Activated CD4-positive, alpha-beta T cell treated with anti-CD3 and anti-CD28 coated beads for 36 hours (primary cell): Measurements from ENCODE around the gene CSNK1G2. TPM values are rescaled to one million over a fixed set of nuclear protein-coding genes. Genes with fewer than 3 reads are reported as not detected.

Source experiments
- ATAC-seq: fragments of 200-7000 bp; cut with Tn5 transposase; one replicate; pipeline ENCODE4 v1.10.0; 2021; ENCODE audit warnings: mild to moderate bottlenecking, moderate library complexity
- CTCF ChIA-PET: fragments of 350-600 bp; sonication (Branson Sonifier 250); formaldehyde crosslinking; loops from one replicate; lab custom pipeline; 2021; ENCODE audit warnings: antibody characterized with exemption; lab: Charles Lee
- POLR2A ChIA-PET: fragments of 350-600 bp; sonication (Branson Sonifier 250); formaldehyde crosslinking; loops from one replicate; lab custom pipeline; 2021; ENCODE audit warnings: antibody characterized with exemption, inconsistent platforms; lab: Charles Lee
- DNase-seq: peaks from one replicate; pipeline ENCODE4 v3.0.0-alpha.2; 2020
- H3K27ac Mint-ChIP-seq: one replicate; pipeline ENCODE4 v1.8.0; 2021; ENCODE audit warnings: mixed read lengths
- H3K27me3 Mint-ChIP-seq: one replicate; pipeline ENCODE4 v1.8.0; 2021; ENCODE audit warnings: mixed read lengths
- H3K36me3 Mint-ChIP-seq: one replicate; pipeline ENCODE4 v1.8.0; 2021; ENCODE audit warnings: low read depth, mixed read lengths
- H3K4me1 Mint-ChIP-seq: one replicate; pipeline ENCODE4 v1.8.0; 2021; ENCODE audit warnings: mixed read lengths
- H3K4me3 Mint-ChIP-seq: one replicate; pipeline ENCODE4 v1.8.0; 2021; ENCODE audit warnings: mild to moderate bottlenecking, moderate library complexity, mixed read lengths
- H3K9me3 Mint-ChIP-seq: one replicate; pipeline ENCODE4 v1.8.0; 2021; ENCODE audit warnings: low read depth, mixed read lengths
- intact Hi-C, 2 experiments: fragments of 100-400 bp; cut with DNase I in 1 of 2; cut with micrococcal nuclease in 1 of 2; formaldehyde crosslinking; loops; one replicate each; pipeline versions ENCODE4 v1.14.2 to v1.15.1; 2022 to 2024; cut with DNase I, micrococcal nuclease
- total RNA-seq, 2 experiments: library from RNA; stranded (reverse); gene quantifications; one replicate each; pipeline ENCODE4 v1.2.3, GENCODE V29; 2021

Gene CSNK1G2
- total RNA-seq = 10 to 100 TPM; 56.0 to 78.1 TPM

- H3K4me3 Mint-ChIP-seq = peak within 1 kb of the TSS; percentile 93
- ATAC-seq = peak; percentile 55
- ChIA-PET CTCF (no interaction called here), POLR2A (no interaction called here)
- DNase-seq = no peak
- H3K27ac Mint-ChIP-seq = peak within 1 kb of the TSS; percentile 91
- H3K9me3 Mint-ChIP-seq = no peaks in the 10 kb centered on the region
- intact Hi-C loops = loop anchor here in 1 of 2 experiments (1.0 to 2.0 kb wide), 7 partner anchors 73 to 843 kb away; partner anchors contain the start of genes ATP8B3, BTBD2, IZUMO4 and MOB3A
- H3K4me1 Mint-ChIP-seq = peaks cover 30% of the 10 kb centered on the region
- H3K27me3 Mint-ChIP-seq = no peaks in the 10 kb centered on the region
- H3K36me3 Mint-ChIP-seq = peaks cover 5% of the 10 kb centered on the region
Measured at GRCh38 chr19:1941146-1942077, at the start of gene CSNK1G2. TSS of gene CSNK1G2 (plus strand) at chr19:1941172. CDS start at chr19:1969773, 28,601 bp downstream.

GRCh38 chr19:1893791-1894190, 47.2 kb upstream of the CSNK1G2 start:
- Mint-ChIP-seq H3K4me1 (peaks cover 32% of the 10 kb centered on the region), H3K27me3 (no peaks in the 10 kb centered on the region), H3K36me3 (no peaks in the 10 kb centered on the region), H3K4me3 (no peak overlapping the region), H3K9me3 (no peaks in the 10 kb centered on the region), H3K27ac (no peak overlapping the region)
- ChIA-PET CTCF (no interaction called here), POLR2A (no interaction called here)
- ATAC-seq (no peak), DNase-seq (no peak)
- intact Hi-C loops = no loop called here

GRCh38 chr19:1896508-1896907, 44.5 kb upstream of the CSNK1G2 start:
- ATAC-seq (no peak), DNase-seq (no peak)
- peaks cover 32% of the 10 kb centered on the region for H3K4me1 Mint-ChIP-seq
- H3K27me3 Mint-ChIP-seq = no peaks in the 10 kb centered on the region
- ChIA-PET CTCF (interaction anchor here (0.7 to 1.8 kb wide), 4 partner anchors 11 to 59 kb away, joined by 3 to 5 read pairs (median 4); partner anchors contain the start of gene ABHD17A), POLR2A (interaction anchor here (0.6 to 1.6 kb wide), 3 partner anchors 20 to 582 kb away, joined by 3 to 8 read pairs (median 5); no protein-coding TSS in a partner anchor)
- H3K4me3 Mint-ChIP-seq = peak overlapping the region; percentile 77
- intact Hi-C loops = no loop called here
- H3K27ac Mint-ChIP-seq = peak overlapping the region; percentile 95
- no peaks in the 10 kb centered on the region for H3K36me3 Mint-ChIP-seq
- H3K9me3 Mint-ChIP-seq = no peaks in the 10 kb centered on the region

- CTCF ChIA-PET = interaction anchor here (0.8 kb wide), 1 partner anchor 414 kb away, joined by 3 read pairs; no protein-coding TSS in a partner anchor
- POLR2A ChIA-PET = no interaction called here
- Mint-ChIP-seq H3K4me1 (peaks cover 38% of the 10 kb centered on the region), H3K27ac (peak overlapping the region; percentile 25), H3K27me3 (no peaks in the 10 kb centered on the region), H3K4me3 (no peak overlapping the region), H3K36me3 (peaks cover 5% of the 10 kb centered on the region), H3K9me3 (no peaks in the 10 kb centered on the region)
- DNase-seq = no peak
- intact Hi-C loops = no loop called here
- no peak for ATAC-seq
Measured at GRCh38 chr19:1901940-1902404, 39.0 kb upstream of the CSNK1G2 start.

GRCh38 chr19:1902923-1903322, 38.0 kb upstream of the CSNK1G2 start:
- intact Hi-C loops = no loop called here
- no peak for DNase-seq
- Mint-ChIP-seq H3K27ac (peak overlapping the region; percentile 63), H3K4me3 (no peak overlapping the region), H3K27me3 (no peaks in the 10 kb centered on the region), H3K4me1 (peaks cover 34% of the 10 kb centered on the region), H3K36me3 (peaks cover 5% of the 10 kb centered on the region), H3K9me3 (no peaks in the 10 kb centered on the region)
- ChIA-PET CTCF (interaction anchor here (0.6 to 1.7 kb wide), 5 partner anchors 24 to 1175 kb away, joined by 3 to 6 read pairs (median 4); no protein-coding TSS in a partner anchor), POLR2A (interaction anchor here (0.6 to 1.4 kb wide), 2 partner anchors 27 to 149 kb away, joined by 4 to 5 read pairs; no protein-coding TSS in a partner anchor)
- no peak for ATAC-seq

GRCh38 chr19:1904860-1905109, 36.2 kb upstream of the CSNK1G2 start:
- DNase-seq = no peak
- Mint-ChIP-seq H3K9me3 (no peaks in the 10 kb centered on the region), H3K4me1 (peaks cover 42% of the 10 kb centered on the region), H3K27ac (peak overlapping the region; percentile 77), H3K4me3 (peak overlapping the region; percentile 84), H3K27me3 (no peaks in the 10 kb centered on the region), H3K36me3 (peaks cover 5% of the 10 kb centered on the region)
- intact Hi-C loops = loop anchor here (1.0 to 2.0 kb wide), 10 partner anchors 19 to 332 kb away; partner anchors contain the start of genes ABHD17A (in 2 of the 2), AP3D1 (in 1 of the 2), IZUMO4 (in 1 of the 2) and MOB3A (in 1 of the 2)
- ATAC-seq = no peak
- CTCF ChIA-PET = no interaction called here
- POLR2A ChIA-PET = no interaction called here

GRCh38 chr19:1905110-1905862, 35.7 kb upstream of the CSNK1G2 start, which contains the start of the genes ADAT3 and SCAMP4:
TSS of gene ADAT3 (plus strand) at chr19:1905399. CDS start at chr19:1912048, 6,649 bp downstream.
TSS of gene SCAMP4 (plus strand) at chr19:1905399. CDS start at chr19:1915020, 9,621 bp downstream.
- intact Hi-C loops = loop anchor here (1.0 to 2.0 kb wide), 10 partner anchors 20 to 331 kb away; partner anchors contain the start of genes ABHD17A (in 2 of the 2), AP3D1 (in 1 of the 2), IZUMO4 (in 1 of the 2) and MOB3A (in 1 of the 2)
- peak; percentile 100 for DNase-seq
- POLR2A ChIA-PET = interaction anchor here (0.5 to 0.7 kb wide), 2 partner anchors 8 to 682 kb away, joined by 4 to 5 read pairs; no protein-coding TSS in a partner anchor
- Mint-ChIP-seq H3K27ac (peak within 1 kb of the TSS; percentile 82), H3K36me3 (peaks cover 6% of the 10 kb centered on the region), H3K27me3 (no peaks in the 10 kb centered on the region), H3K9me3 (no peaks in the 10 kb centered on the region), H3K4me3 (peak within 1 kb of the TSS; percentile 84), H3K4me1 (peaks cover 46% of the 10 kb centered on the region)
- ATAC-seq = peak; percentile 98
- CTCF ChIA-PET = interaction anchor here (1.0 kb wide), 1 partner anchor 8 kb away, joined by 5 read pairs; no protein-coding TSS in a partner anchor

GRCh38 chr19:1905863-1906375, 35.1 kb upstream of the CSNK1G2 start:
- H3K27ac Mint-ChIP-seq = peak overlapping the region; percentile 82
- ATAC-seq (no peak), DNase-seq (no peak)
- no peaks in the 10 kb centered on the region for H3K27me3 Mint-ChIP-seq
- H3K4me1 Mint-ChIP-seq = peaks cover 47% of the 10 kb centered on the region
- ChIA-PET POLR2A (interaction anchor here (0.5 to 0.7 kb wide), 2 partner anchors 9 to 682 kb away, joined by 4 to 5 read pairs; no protein-coding TSS in a partner anchor), CTCF (interaction anchor here (1.0 kb wide), 1 partner anchor 9 kb away, joined by 5 read pairs; no protein-coding TSS in a partner anchor)
- H3K36me3 Mint-ChIP-seq = peaks cover 7% of the 10 kb centered on the region
- H3K9me3 Mint-ChIP-seq = no peaks in the 10 kb centered on the region
- intact Hi-C loops = loop anchor here (1.0 to 2.0 kb wide), 10 partner anchors 21 to 330 kb away; partner anchors contain the start of genes ABHD17A (in 2 of the 2), AP3D1 (in 1 of the 2), IZUMO4 (in 1 of the 2) and MOB3A (in 1 of the 2)
- peak overlapping the region; percentile 84 for H3K4me3 Mint-ChIP-seq

- Mint-ChIP-seq H3K27ac (no peak overlapping the region), H3K4me3 (no peak overlapping the region), H3K27me3 (no peaks in the 10 kb centered on the region), H3K4me1 (peaks cover 47% of the 10 kb centered on the region), H3K9me3 (no peaks in the 10 kb centered on the region), H3K36me3 (peaks cover 7% of the 10 kb centered on the region)
- DNase-seq (no peak), ATAC-seq (no peak)
- intact Hi-C loops = no loop called here
- POLR2A ChIA-PET = no interaction called here
- CTCF ChIA-PET = interaction anchor here (1.0 kb wide), 1 partner anchor 31 kb away, joined by 3 read pairs; no protein-coding TSS in a partner anchor
Measured at GRCh38 chr19:1906985-1907562, 33.9 kb upstream of the CSNK1G2 start.
